Kidney (tissue), 14 donors: ENCODE results near the gene PICALM. TPM values are rescaled to one million over a fixed set of nuclear protein-coding genes. Genes with fewer than 3 reads are reported as not detected.

Experiments used
- DNase-seq, 5 donors: peaks; one replicate each; pipeline ENCODE4 v3.0.0-alpha.2; 2013 to 2020
- FAIRE-seq: peaks from 2 replicates; lab custom pipeline; 2012; peaks lifted over from hg19 to GRCh38; lab: Jason Lieb, UNC
- H3K27ac ChIP-seq, 2 donors: one replicate each; pipeline ENCODE4 v1.7.0; 2013; ENCODE audit warnings: low read depth in 2 of 2, low read length in 2 of 2, inconsistent platforms in 1 of 2
- H3K27me3 ChIP-seq: one replicate; pipeline ENCODE4 v1.7.1; 2013; ENCODE audit warnings: low read length, inconsistent platforms; ENCODE audit not compliant: control insufficient read depth, insufficient read depth
- H3K36me3 ChIP-seq, 3 donors: one replicate each; pipeline versions ENCODE4 v1.7.0 to v1.7.1; 2013; ENCODE audit warnings: low read length in 3 of 3, control low read depth in 1 of 3, inconsistent platforms in 1 of 3; ENCODE audit not compliant: insufficient read depth in 3 of 3, control insufficient read depth in 2 of 3
- H3K4me1 ChIP-seq, 3 donors: one replicate each; pipeline versions ENCODE4 v1.7.0 to v1.7.1; 2013; ENCODE audit warnings: low read length in 3 of 3, inconsistent platforms in 1 of 3, low read depth in 1 of 3; ENCODE audit not compliant: control insufficient read depth in 2 of 3, insufficient read depth in 2 of 3
- H3K4me3 ChIP-seq, 3 donors: one replicate each; pipeline versions ENCODE4 v1.7.0 to v1.8.1; 2013; ENCODE audit warnings: low read length in 3 of 3, control low read depth in 1 of 3, inconsistent platforms in 1 of 3
- H3K9ac ChIP-seq, 3 donors: one replicate each; pipeline versions ENCODE4 v1.7.0 to v1.7.1; 2013; ENCODE audit warnings: low read length in 3 of 3, control low read depth in 1 of 3, inconsistent platforms in 1 of 3
- H3K9me3 ChIP-seq, 3 donors: one replicate each; pipeline versions ENCODE4 v1.7.0 to v1.7.1; 2013; ENCODE audit warnings: low read length in 3 of 3, control low read depth in 1 of 3, inconsistent platforms in 1 of 3; ENCODE audit not compliant: control insufficient read depth in 2 of 3, insufficient read depth in 1 of 3
- CTCF ChIP-seq: IDR thresholded peaks from 3 replicates; pipeline ENCODE4 v1.5.1; 2012; ENCODE audit warnings: mild to moderate bottlenecking, moderate library complexity, borderline replicate concordance; ENCODE audit not compliant: insufficient read depth; ENCODE audit errors: extremely low read depth
- intact Hi-C: fragments of 100-400 bp; cut with DNase I; formaldehyde crosslinking; loops from one replicate; pipeline ENCODE4 v1.11.1; 2022
- polyA plus RNA-seq: library from polyadenylated mRNA; stranded (reverse); fragments of 350-450 nt; fragmentation: Illumina TruSeq; extraction: RNeasy Lipid Tissue Mini Kit (QIAGEN cat#74804); gene quantifications from one replicate; pipeline ENCODE4 v1.2.3, GENCODE V29; 2014; ENCODE audit warnings: low read depth, low replicate concordance; ENCODE audit not compliant: insufficient read depth
- total RNA-seq: library from RNA; stranded (reverse); fragmentation: NEBNext Ultra II Directional; extraction: Animal tissue kit (Norgen Biotek cat#: 25700); gene quantifications from one replicate; pipeline ENCODE4 v1.2.1, GENCODE V29; 2021
- donor health status: control.
- donor health status: control.
- donor health status: control.
- donor health status: control.
- donor health status: control.
- donor health status: DM: yes; HTN: yes; CAD: no.
- donor health status: Normal renal cell carcinoma (clear cell type).

PICALM gene
- total and polyA plus RNA-seq, 2 donors from 2014 or later, result 118 to 244 TPM

DNA sequence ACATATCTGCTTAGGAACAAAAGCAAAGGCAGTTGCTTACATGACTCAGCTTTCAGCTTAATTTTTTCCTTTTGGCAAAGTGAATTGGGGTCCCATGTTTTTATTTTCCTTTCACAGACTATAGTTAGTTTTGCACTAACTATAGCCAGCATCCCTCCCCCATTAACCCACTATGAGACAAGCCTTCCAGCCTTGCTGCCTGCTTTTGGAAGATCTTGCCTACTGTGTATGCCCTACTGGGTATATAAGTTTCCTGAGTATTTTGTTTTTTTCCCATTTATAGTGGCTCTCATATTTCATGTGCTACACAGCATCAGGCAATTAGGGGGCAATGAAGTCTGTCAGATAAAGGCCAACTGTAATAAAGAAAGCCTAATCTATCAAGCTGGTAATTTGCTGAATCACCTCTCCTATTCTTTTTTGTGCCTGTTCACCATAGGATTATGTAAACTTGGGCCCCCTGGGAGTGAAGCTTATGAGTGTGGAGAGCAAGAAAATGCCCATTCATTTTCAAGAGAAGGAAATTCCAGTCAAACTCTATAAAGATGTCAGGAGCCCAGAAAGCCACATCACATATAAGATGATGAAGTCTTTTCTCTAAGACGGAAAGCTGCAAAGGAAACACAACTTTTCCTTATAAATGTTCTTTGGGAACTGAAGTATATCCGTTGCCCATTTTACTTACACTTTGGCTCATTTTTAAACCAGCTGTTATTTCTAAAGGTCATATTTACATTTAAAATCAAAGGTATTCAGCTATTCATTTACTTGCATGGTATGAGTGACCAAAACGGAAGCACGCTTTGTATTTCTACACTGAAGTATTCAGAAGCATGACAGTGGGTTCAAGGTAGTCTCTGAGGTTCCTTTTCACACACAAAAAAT is 149.7 kb downstream of the PICALM start:
- H3K27ac ChIP-seq, result no peak overlapping the region
- H3K4me3 ChIP-seq, result no peak overlapping the region
- no peak for FAIRE-seq
- DNase-seq, result no peak
- H3K9ac ChIP-seq, result no peak overlapping the region
- intact Hi-C loops, result no loop called here
- H3K36me3 ChIP-seq, result no peaks in the 10 kb centered on the region
- H3K4me1 ChIP-seq, result no peaks in the 10 kb centered on the region
- no peaks in the 10 kb centered on the region for H3K9me3 ChIP-seq
- no peaks in the 10 kb centered on the region for H3K27me3 ChIP-seq
- no peak for TF ChIP-seq CTCF

DNA sequence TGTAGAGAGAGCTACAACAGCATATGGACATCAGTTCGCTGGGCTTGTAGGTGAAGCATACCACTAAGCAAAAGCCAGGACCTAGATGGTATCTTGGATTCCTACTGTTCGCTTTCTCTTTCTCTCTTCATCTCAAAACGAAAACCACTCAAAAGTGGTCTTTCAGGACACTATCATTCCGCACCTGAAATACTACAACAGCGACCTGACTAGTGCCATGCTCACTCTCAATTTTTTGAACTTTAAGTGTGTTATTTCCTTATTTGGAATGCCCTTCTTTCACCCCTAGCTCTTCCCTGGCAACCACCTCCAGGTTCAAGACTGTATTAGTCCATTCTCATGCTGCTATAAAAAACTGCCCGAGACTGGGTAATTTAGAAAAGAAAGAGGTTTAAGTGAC is 154.5 kb downstream of the PICALM start:
- no peak overlapping the region for H3K4me3 ChIP-seq
- H3K27ac ChIP-seq, result no peak overlapping the region
- FAIRE-seq (no peak), DNase-seq (no peak)
- no peak for TF ChIP-seq CTCF
- H3K36me3 ChIP-seq, result no peaks in the 10 kb centered on the region
- H3K9me3 ChIP-seq, result no peaks in the 10 kb centered on the region
- intact Hi-C loops, result no loop called here
- H3K9ac ChIP-seq, result no peak overlapping the region
- H3K4me1 ChIP-seq, result no peaks in the 10 kb centered on the region
- H3K27me3 ChIP-seq, result no peaks in the 10 kb centered on the region

DNA sequence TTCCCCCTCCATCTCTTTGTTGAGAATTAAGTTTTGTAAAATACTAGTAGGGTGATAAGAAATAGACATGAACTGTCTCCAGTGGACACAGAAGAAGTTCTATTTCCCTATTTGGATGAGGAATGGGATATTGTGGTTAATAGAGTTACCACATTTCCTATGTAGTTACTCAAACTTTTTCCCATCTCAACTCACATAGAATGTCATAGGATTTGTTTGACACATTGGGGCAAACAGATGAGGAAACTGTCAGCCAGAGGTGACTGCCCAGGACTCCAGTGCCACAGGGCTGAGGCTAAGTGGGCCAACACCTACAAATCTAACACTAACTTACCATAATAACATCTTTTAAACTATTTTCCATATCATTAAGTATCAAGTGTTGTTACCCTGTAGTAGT is 155.4 kb downstream of the PICALM start:
- FAIRE-seq, result no peak
- Histone ChIP-seq H3K9ac (no peak overlapping the region), H3K36me3 (no peaks in the 10 kb centered on the region), H3K9me3 (no peaks in the 10 kb centered on the region), H3K4me3 (no peak overlapping the region), H3K27me3 (no peaks in the 10 kb centered on the region), H3K27ac (no peak overlapping the region), H3K4me1 (no peaks in the 10 kb centered on the region)
- TF ChIP-seq CTCF, result no peak
- intact Hi-C loops, result no loop called here
- no peak for DNase-seq

- no peaks in the 10 kb centered on the region for H3K36me3 ChIP-seq
- no peak for TF ChIP-seq CTCF
- H3K27me3 ChIP-seq, result no peaks in the 10 kb centered on the region
- no peak overlapping the region for H3K9ac ChIP-seq
- no peak for DNase-seq
- no peak overlapping the region for H3K4me3 ChIP-seq
- H3K9me3 ChIP-seq, result no peaks in the 10 kb centered on the region
- no peaks in the 10 kb centered on the region for H3K4me1 ChIP-seq
- intact Hi-C loops, result no loop called here
- FAIRE-seq, result no peak
- H3K27ac ChIP-seq, result no peak overlapping the region
Observed at GRCh38 chr11:85912414-85912813, 156.5 kb downstream of the PICALM start.
